ENCODE measurements around the gene PREX1.

The PREX1 gene

DNA sequence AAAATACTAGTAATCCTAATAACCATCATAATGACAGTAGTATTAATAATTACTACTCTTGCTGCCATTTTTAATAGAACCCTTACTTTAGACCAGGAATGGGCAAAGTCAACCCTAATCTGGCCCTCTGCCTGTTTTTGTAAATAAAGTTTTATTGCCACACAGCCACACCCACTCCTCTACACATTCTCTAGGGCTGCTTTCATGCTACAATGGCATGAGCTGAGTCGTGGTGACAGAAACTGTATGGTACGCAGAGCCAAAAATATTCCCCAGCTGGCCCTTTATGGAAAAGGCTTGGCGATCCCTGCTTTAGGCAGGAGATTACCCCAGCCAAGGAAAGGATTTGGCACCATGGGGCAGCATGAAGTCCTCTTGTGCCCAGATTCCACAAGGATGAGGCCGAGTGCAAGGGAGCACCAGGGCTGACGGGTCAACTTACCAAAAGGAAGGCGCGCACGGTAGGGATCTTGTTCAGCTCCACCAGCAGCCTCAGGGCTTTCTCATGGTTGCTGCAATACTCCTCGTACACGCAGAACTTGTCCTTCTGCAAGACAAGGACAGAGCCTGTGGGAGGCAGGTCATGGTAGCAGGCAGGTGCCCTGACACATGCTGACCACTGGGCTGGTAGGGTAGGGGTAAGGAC is 93.6 kb downstream of the PREX1 start:
- TF ChIP-seq Cebpa-rat (IDR thresholded peaks at IDR 0.05), result no peak
- Histone ChIP-seq H3K4me1 (peaks cover 97% of the 10 kb centered on the region), H3K4me3 (peak overlapping the region; percentile 42; the same call in 1 of the 2 replicates), H3K4me2 (peak overlapping the region; percentile 88), H3K9ac (peak overlapping the region; percentile 58; the same call in 1 of the 2 replicates), H3K36me3 (no peaks in the 10 kb centered on the region), H3K27me3 (no peaks in the 10 kb centered on the region), H4K20me1 (no peaks in the 10 kb centered on the region), H3K27ac (peak overlapping the region; percentile 83), H3K9me3 (no peaks in the 10 kb centered on the region; the same call in 1 of the 2 replicates)

- peaks cover 97% of the 10 kb centered on the region for H3K4me1 ChIP-seq
- H3K9ac ChIP-seq, result no peak overlapping the region
- H3K9me3 ChIP-seq, result no peaks in the 10 kb centered on the region; the same call in 1 of the 2 replicates
- H3K4me2 ChIP-seq, result peak overlapping the region; percentile 88
- H3K4me3 ChIP-seq, result no peak overlapping the region
- no peaks in the 10 kb centered on the region for H3K27me3 ChIP-seq
- H4K20me1 ChIP-seq, result no peaks in the 10 kb centered on the region
- no peak for TF ChIP-seq Cebpa-rat (IDR thresholded peaks at IDR 0.05)
- peak overlapping the region; percentile 83 for H3K27ac ChIP-seq
- no peaks in the 10 kb centered on the region for H3K36me3 ChIP-seq
Measured at GRCh38 chr20:48733296-48733790, 94.5 kb downstream of the PREX1 start.

- H3K4me2 ChIP-seq, result peak overlapping the region; percentile 46
- no peaks in the 10 kb centered on the region for H3K27me3 ChIP-seq
- no peaks in the 10 kb centered on the region for H3K36me3 ChIP-seq
- H4K20me1 ChIP-seq, result no peaks in the 10 kb centered on the region
- peak overlapping the region; percentile 16; the same call in 1 of the 2 replicates for H3K27ac ChIP-seq
- no peaks in the 10 kb centered on the region; the same call in 1 of the 2 replicates for H3K9me3 ChIP-seq
- H3K4me1 ChIP-seq, result peaks cover 90% of the 10 kb centered on the region
- no peak overlapping the region for H3K9ac ChIP-seq
- H3K4me3 ChIP-seq, result no peak overlapping the region
- no peak for TF ChIP-seq Cebpa-rat (IDR thresholded peaks at IDR 0.05)
Measured at GRCh38 chr20:48732081-48732829, 95.5 kb downstream of the PREX1 start.

DNA sequence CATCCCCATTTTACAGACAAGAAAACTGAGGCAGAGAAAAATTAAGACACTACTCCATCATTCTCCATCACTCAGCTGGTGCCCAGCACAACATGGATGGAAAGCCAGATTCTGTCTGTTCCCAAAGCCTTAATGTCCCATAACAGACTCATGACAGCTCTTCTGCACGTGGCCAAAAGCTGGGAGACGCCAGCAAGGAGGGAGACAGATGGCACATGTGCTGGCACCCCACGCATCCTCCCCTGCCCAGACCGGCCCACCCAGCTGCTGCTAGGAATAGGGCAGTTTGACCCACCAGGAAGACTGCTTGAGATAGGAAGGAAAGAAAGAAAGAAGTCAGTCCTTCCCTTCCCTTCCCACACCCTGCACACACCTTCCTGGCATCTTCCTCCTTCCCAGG is 96.3 kb downstream of the PREX1 start:
- H3K9me3 ChIP-seq, result no peaks in the 10 kb centered on the region; the same call in 1 of the 2 replicates
- no peaks in the 10 kb centered on the region for H3K36me3 ChIP-seq
- no peak overlapping the region for H3K4me3 ChIP-seq
- H3K27ac ChIP-seq, result no peak overlapping the region
- TF ChIP-seq Cebpa-rat (IDR thresholded peaks at IDR 0.05), result no peak
- peak overlapping the region; percentile 46 for H3K4me2 ChIP-seq
- H3K9ac ChIP-seq, result no peak overlapping the region
- no peaks in the 10 kb centered on the region for H4K20me1 ChIP-seq
- H3K4me1 ChIP-seq, result peaks cover 86% of the 10 kb centered on the region
- H3K27me3 ChIP-seq, result no peaks in the 10 kb centered on the region

DNA sequence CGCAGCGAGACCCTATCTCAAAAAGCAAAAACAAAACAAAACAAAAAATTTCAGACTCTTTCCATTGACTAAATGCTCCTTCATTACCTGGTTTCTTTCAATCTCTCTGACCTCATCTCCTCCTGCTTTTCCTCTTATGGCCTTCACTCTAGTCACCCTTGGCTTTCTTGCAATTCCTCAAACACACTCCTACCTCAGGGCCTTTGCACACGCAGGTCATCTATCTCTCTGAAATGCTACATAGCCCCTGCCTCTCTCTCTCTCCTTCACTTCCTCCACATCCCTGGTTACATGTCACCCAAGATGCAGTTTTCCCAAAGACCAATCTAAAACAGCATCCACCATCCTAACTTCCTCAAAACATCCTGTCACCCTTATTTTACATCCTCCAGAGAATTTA is 96.8 kb downstream of the PREX1 start:
- H3K36me3 ChIP-seq, result no peaks in the 10 kb centered on the region
- no peaks in the 10 kb centered on the region for H3K27me3 ChIP-seq
- H3K4me2 ChIP-seq, result no peak overlapping the region
- H3K4me3 ChIP-seq, result no peak overlapping the region
- no peak overlapping the region for H3K27ac ChIP-seq
- H3K9me3 ChIP-seq, result no peaks in the 10 kb centered on the region; the same call in 1 of the 2 replicates
- H3K4me1 ChIP-seq, result peaks cover 86% of the 10 kb centered on the region
- no peak overlapping the region for H3K9ac ChIP-seq
- TF ChIP-seq Cebpa-rat (IDR thresholded peaks at IDR 0.05), result no peak
- H4K20me1 ChIP-seq, result no peaks in the 10 kb centered on the region

DNA sequence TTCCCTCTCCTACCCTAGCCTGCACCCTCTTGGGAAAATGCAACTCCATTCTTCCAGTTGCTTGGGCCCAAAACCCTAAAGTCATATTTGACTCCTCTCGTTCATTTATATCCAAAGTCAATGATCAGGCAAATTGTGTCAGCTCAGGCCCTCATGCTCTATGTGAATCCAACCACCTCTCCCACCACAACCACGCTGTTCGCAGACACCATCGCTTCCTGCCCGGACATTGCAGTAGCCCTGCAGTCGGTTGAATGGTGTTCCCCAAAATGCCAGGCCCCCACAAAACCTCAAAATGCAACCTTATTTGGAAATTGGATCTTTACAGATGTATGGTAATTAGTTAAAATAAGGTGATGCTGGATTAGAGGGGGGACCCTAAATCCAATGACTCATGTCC is 98.3 kb downstream of the PREX1 start:
- no peaks in the 10 kb centered on the region for H3K36me3 ChIP-seq

DNA sequence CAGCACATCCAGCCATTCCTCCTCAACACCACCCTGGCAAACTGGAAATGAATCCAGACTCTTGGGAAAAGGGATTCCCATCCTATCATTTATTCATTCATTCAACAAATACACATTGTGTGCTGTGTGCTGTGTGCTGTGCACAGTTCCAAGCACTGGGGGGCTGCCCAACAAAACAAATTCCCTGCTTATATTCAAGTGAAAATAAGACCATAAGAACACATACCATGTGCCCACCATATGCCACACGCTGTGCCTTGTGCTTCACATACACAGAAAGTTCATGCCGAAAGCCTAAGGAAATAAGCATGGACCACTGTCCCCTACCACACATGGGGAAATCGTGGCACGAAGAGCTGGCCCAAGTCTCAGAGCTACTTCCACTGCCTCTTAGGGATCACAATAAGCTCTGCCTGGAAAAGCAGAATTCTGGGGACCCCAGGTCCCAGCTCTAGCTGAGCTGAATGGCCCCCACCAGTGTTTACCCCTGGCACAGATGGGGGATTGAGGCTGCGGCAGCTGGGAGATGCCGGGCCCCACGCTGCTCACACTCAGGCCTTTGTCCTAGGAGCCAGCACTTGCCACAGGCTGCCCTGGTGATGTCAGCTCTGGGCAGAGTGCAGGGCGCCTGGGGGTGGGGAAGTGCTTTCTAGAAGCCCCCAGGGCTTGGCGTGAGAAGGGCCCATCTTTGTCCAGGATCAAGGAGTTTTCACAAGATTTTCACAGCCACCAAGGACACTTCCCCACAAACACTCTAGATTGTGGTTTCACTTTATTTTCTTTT is 99.6 kb downstream of the PREX1 start:
- H3K36me3 ChIP-seq, result no peaks in the 10 kb centered on the region
- peaks cover 86% of the 10 kb centered on the region for H3K4me1 ChIP-seq
- H3K27me3 ChIP-seq, result no peaks in the 10 kb centered on the region
- H3K4me2 ChIP-seq, result peak overlapping the region; percentile 9; the same call in 1 of the 2 replicates
- peaks cover 7% of the 10 kb centered on the region; the same call in 1 of the 2 replicates for H3K9me3 ChIP-seq
- H3K4me3 ChIP-seq, result no peak overlapping the region
- TF ChIP-seq Cebpa-rat (IDR thresholded peaks at IDR 0.05), result no peak
- peak overlapping the region; percentile 52; the same call in 1 of the 2 replicates for H3K27ac ChIP-seq
- no peak overlapping the region for H3K9ac ChIP-seq
- H4K20me1 ChIP-seq, result no peaks in the 10 kb centered on the region

More for the DNA sequence above, 98.3 kb downstream of the PREX1 start:
- H3K4me2 ChIP-seq, result peak overlapping the region; percentile 6; the same call in 1 of the 2 replicates
- H4K20me1 ChIP-seq, result no peaks in the 10 kb centered on the region
- H3K4me3 ChIP-seq, result no peak overlapping the region
- H3K27ac ChIP-seq, result no peak overlapping the region
- H3K27me3 ChIP-seq, result no peaks in the 10 kb centered on the region
- peaks cover 7% of the 10 kb centered on the region; the same call in 1 of the 2 replicates for H3K9me3 ChIP-seq
- H3K4me1 ChIP-seq, result peaks cover 86% of the 10 kb centered on the region
- H3K9ac ChIP-seq, result no peak overlapping the region
- TF ChIP-seq Cebpa-rat (IDR thresholded peaks at IDR 0.05), result no peak

GRCh38 chr20:48727226-48727625 is 100.6 kb downstream of the PREX1 start:
- H3K27me3 ChIP-seq, result no peaks in the 10 kb centered on the region
- H3K9me3 ChIP-seq, result peaks cover 7% of the 10 kb centered on the region; the same call in 1 of the 2 replicates
- H3K4me3 ChIP-seq, result no peak overlapping the region
- no peak overlapping the region for H3K27ac ChIP-seq
- TF ChIP-seq Cebpa-rat (IDR thresholded peaks at IDR 0.05), result no peak
- peaks cover 86% of the 10 kb centered on the region for H3K4me1 ChIP-seq
- H3K36me3 ChIP-seq, result no peaks in the 10 kb centered on the region
- H3K9ac ChIP-seq, result no peak overlapping the region
- no peak overlapping the region for H3K4me2 ChIP-seq
- no peaks in the 10 kb centered on the region for H4K20me1 ChIP-seq

GRCh38 chr20:48725555-48725991 is 102.2 kb downstream of the PREX1 start:
- H3K27ac ChIP-seq, result no peak overlapping the region
- peaks cover 89% of the 10 kb centered on the region for H3K4me1 ChIP-seq
- no peak overlapping the region for H3K4me2 ChIP-seq
- H3K9ac ChIP-seq, result no peak overlapping the region
- H4K20me1 ChIP-seq, result no peaks in the 10 kb centered on the region
- TF ChIP-seq Cebpa-rat (IDR thresholded peaks at IDR 0.05), result no peak
- no peak overlapping the region for H3K4me3 ChIP-seq
- H3K9me3 ChIP-seq, result peaks cover 7% of the 10 kb centered on the region; the same call in 1 of the 2 replicates
- no peaks in the 10 kb centered on the region for H3K27me3 ChIP-seq
- H3K36me3 ChIP-seq, result no peaks in the 10 kb centered on the region
